ENCODE data around the gene PRKN.
"Not testable (repeated sequence)": the region's sequence is repeated elsewhere in the genome, so short reads cannot be mapped to it uniquely, and the experiment has no call there.

Gene PRKN

DNA sequence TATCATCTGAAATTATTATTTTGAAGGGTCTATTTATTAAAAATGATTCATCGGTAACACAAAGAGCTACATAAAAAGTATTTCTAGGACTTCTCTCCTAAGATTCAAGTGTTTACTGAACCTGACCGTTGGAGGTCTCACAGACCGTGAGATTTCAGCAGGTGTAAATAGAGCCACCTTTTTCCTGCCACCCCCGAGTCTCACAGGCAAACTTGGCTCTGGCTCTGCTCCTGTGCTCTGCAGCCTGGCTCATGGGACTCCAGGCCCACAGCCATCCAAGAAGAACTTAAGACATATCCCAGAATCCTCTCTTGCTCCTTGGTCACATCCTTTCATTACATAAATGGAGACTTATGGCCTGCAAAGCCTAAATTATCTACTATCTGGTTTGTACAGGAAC lies 1385.9 kb downstream of the PRKN start:
- no peak overlapping the region for H3K27ac ChIP-seq
- TF ChIP-seq, protein P1, sequence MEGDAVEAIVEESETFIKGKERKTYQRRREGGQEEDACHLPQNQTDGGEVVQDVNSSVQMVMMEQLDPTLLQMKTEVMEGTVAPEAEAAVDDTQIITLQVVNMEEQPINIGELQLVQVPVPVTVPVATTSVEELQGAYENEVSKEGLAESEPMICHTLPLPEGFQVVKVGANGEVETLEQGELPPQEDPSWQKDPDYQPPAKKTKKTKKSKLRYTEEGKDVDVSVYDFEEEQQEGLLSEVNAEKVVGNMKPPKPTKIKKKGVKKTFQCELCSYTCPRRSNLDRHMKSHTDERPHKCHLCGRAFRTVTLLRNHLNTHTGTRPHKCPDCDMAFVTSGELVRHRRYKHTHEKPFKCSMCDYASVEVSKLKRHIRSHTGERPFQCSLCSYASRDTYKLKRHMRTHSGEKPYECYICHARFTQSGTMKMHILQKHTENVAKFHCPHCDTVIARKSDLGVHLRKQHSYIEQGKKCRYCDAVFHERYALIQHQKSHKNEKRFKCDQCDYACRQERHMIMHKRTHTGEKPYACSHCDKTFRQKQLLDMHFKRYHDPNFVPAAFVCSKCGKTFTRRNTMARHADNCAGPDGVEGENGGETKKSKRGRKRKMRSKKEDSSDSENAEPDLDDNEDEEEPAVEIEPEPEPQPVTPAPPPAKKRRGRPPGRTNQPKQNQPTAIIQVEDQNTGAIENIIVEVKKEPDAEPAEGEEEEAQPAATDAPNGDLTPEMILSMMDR (IDR thresholded peaks at IDR 0.05) = no peak
- TF ChIP-seq ZFX (IDR thresholded peaks at IDR 0.05; ENCODE audit: borderline replicate concordance) = no peak

DNA sequence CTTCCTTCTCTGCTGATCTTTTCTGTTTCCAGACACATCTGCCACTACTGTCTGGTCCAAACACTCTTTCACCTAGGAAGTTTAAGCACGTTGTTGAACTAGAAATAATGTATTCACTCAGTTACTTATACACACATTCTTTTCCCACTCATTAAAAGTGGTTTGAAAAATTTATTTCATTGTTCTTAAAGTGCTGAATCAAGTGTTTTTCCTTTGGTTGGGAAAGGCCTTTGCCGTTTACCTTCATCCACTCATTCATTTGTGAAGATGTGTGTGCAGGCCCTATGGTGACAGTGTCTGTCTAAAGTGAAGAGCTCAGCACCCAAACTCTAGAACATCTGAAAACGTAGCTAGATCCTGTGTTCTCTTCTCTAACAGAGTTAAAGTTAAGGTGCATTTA lies 1389.6 kb downstream of the PRKN start:
- H3K27ac ChIP-seq = no peak overlapping the region
- no peak for TF ChIP-seq ZFX (IDR thresholded peaks at IDR 0.05; ENCODE audit: borderline replicate concordance)

DNA sequence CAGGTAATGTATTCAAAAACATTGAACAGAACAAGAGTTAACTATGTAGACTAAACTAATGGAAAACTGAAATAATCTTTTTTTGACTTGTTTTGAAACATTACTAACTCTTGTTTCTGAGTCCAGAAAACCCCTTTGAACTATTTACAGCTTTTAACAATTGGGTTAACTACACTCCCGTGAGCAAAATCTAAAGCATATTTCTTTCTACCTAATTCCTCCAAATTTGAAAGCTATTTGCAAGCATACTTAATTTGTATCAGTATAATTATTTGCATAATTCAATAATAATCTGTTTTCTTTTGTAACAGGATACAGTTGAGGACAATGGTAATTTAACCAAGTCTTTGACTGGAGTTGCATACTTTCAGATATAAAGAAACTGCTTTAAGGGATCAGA lies 1391.1 kb downstream of the PRKN start:
- TF ChIP-seq, protein P1 (IDR thresholded peaks at IDR 0.05) = no peak
- no peak for TF ChIP-seq ZFX (IDR thresholded peaks at IDR 0.05; ENCODE audit: borderline replicate concordance)

DNA sequence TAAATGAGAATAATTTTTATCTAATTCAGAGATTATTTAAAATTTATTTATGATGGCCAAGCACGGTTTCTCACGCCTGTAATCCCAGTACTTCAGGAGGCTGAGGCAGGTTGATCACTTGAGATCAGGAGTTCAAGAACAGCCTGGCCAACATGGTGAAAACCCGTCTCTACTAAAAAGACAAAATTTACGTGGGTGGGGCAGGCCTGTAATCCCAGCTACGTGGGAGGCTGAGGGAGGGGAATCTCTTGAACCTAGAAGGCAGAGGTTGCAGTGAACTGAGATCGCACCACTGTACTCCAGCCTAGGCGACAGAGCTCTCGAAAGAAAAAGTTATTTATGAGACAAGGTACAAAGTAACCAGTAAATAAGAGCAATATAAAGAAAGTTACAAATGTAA lies 1394.2 kb downstream of the PRKN start:
- H3K27ac ChIP-seq = no peak overlapping the region
- TF ChIP-seq, protein P1 (IDR thresholded peaks at IDR 0.05) = no peak
- TF ChIP-seq ZFX (IDR thresholded peaks at IDR 0.05; ENCODE audit: borderline replicate concordance) = no peak

More for the DNA sequence above, 1391.1 kb downstream of the PRKN start:
- no peak overlapping the region for H3K27ac ChIP-seq

DNA sequence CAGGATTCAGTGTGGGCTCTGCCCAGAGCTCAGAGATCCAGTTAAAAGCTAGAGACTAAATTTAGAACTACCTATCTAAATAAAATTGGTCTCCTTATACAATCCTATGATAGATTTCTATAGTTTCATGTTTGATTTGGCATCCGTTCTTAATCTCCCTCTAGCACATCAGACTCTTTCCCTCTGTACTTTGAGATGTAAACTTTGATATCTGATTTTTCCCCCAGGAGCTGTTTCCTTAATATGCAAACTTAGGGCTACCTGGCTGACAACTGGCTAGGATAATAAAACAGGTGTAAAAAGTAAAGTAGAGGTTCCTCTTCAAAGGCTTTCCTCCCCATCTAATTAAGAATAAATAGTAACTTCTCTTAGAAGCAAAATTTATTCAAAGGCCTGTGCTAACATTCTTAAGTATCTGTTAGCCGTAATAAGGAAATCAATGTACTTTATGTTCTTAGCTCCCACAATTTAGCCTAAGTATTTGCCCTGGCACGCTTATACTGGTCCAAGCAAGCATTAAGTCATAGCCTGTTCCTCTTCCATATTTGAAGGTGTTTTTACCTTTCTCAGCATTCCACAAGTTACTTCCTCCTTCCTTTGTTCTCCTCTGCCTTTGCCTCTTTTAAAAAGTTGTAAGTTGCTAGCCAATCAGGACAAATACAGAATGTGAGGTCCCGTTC lies 1396.0 kb downstream of the PRKN start:
- H3K27ac ChIP-seq = not testable (repeated sequence)

DNA sequence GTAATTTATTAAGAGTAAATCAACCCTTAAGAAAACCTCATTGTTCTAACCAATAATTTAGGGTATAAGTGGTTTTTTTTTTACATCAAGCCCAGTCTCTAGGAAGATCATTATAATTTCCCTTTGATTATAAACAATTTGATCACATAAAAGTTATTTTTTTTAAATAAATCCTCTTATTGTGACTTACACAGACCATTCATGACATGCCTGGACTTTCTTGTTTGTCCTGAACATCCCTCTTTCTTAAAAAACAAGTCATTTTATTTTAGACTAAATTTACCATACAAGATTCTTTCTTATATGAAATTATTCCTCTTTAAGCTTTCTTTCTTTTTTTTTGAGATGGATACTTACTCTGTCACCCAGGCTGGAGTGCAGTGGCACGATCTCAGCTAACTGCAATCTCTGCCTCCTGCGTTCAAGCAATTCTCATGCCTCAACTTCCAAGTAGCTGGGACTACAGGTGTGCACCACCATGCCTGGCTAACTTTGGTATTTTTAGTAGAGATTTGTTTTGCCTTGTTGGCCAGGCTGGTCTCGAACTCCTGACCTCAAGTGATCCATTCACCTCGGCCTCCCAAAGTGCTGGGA lies 1400.1 kb downstream of the PRKN start:
- H3K27ac ChIP-seq = no peak overlapping the region
- no peak for TF ChIP-seq ZFX (IDR thresholded peaks at IDR 0.05; ENCODE audit: borderline replicate concordance)
- TF ChIP-seq, protein P1 (IDR thresholded peaks at IDR 0.05) = no peak

DNA sequence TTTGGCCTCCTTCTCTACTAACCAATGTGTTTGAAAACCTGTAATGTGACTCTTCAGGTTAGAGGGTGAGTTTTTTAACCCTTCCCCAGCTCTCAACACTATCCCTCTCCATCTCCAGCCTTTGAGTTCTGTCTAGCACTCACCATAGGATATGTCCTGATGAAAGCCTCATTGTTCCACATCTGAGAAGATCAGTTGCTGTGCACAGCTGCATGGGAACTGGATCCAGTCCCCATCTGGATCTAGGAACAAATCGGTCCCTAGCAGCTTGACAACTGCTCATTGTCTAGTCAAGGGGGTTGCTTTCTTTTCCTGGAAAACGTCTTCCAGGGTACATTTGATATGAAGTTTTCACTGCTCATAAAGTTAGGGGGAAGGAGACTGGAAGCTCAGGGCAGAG lies 1408.3 kb downstream of the PRKN start:
- TF ChIP-seq, protein P1 (IDR thresholded peaks at IDR 0.05) = no peak
- no peak for TF ChIP-seq ZFX (IDR thresholded peaks at IDR 0.05; ENCODE audit: borderline replicate concordance)
- H3K27ac ChIP-seq = no peak overlapping the region

DNA sequence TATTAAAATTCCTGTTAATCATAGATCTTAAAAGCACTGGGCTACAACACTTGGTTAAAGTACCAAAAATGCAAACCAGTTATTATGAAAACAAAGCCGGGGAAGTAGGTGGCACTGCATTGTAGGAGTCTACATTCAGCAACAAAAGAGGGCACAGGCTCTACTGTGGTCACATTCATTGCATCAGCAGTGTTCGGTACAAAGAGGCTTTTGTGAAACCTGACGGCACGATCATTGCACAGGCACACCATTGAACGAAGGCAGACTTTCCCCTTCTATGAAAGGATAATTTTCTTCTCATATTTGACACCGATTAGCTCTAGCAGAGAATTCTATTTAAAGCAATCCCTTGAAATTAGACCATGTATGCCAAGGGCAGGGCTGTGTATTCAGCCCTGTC lies 1409.1 kb downstream of the PRKN start:
- H3K27ac ChIP-seq = no peak overlapping the region
- TF ChIP-seq, protein P1 (IDR thresholded peaks at IDR 0.05) = no peak
- TF ChIP-seq ZFX (IDR thresholded peaks at IDR 0.05; ENCODE audit: borderline replicate concordance) = no peak

Measured in 22Rv1 (cell line).